HepG2 (cell line): ENCODE data around the gene INSR. TPM values are rescaled to one million over a fixed set of nuclear protein-coding genes. Genes with fewer than 3 reads are reported as not detected.

Experiments used
- ATAC-seq: fragments of 200-7000 bp; cut with Tn5 transposase; 3 replicates; pipeline ENCODE4 v1.9.1; 2020; ENCODE audit warnings: mild to moderate bottlenecking, moderate library complexity
- BruUV-seq: library from RNA; stranded (reverse); fragments of 400-500 nt; replicated peaks from 2 replicates; lab custom pipeline; 2021; lab: Mats Ljungman, UMichigan
- CTCF ChIA-PET: fragments of 300-600 bp; formaldehyde crosslinking; extraction: SDS; loops from one replicate; lab custom pipeline; 2021; ENCODE audit warnings: low total read pairs, inconsistent platforms, low intra/inter-chr PET ratio; lab: Yijun Ruan, JAX
- POLR2A ChIA-PET: fragments of 350-600 bp; sonication (Branson Sonifier 250); formaldehyde crosslinking; loops from one replicate; lab custom pipeline; 2020; ENCODE audit warnings: antibody characterized with exemption, inconsistent platforms; lab: Yijun Ruan, JAX
- DNase-seq: peaks from one replicate; pipeline ENCODE4 v3.0.0-alpha.2; 2015; ENCODE audit warnings: low spot score
- FAIRE-seq: peaks from 3 replicates; lab custom pipeline; 2011; peaks lifted over from hg19 to GRCh38; lab: Jason Lieb, UNC
- H2AFZ ChIP-seq: one replicate; pipeline ENCODE4 v1.6.1; 2011; ENCODE audit warnings: low read length, inconsistent platforms
- H3K27ac ChIP-seq: fragments of 300-600 bp; 3 replicates; pipeline ENCODE4 v1.8.0; 2011; ENCODE audit warnings: mixed run types, mild to moderate bottlenecking, mixed read lengths, low read length, inconsistent platforms; ENCODE audit not compliant: insufficient read depth; ENCODE audit errors: extremely low read length
- H3K27me3 ChIP-seq, 2 experiments: fragments of 200-600 bp in 1 of 2; 2 replicates in 1 of 2; 3 replicates in 1 of 2; pipeline versions ENCODE4 v1.6.0 to v1.8.0; 2011; ENCODE audit warnings: low read length in 2 of 2, mild to moderate bottlenecking in 2 of 2, moderate library complexity in 2 of 2, inconsistent platforms in 1 of 2; ENCODE audit not compliant: insufficient read depth in 2 of 2, control insufficient read depth in 1 of 2
- H3K36me3 ChIP-seq, 2 experiments: fragments of 200-600 bp in 1 of 2; replicated peaks in 1 of 2; 2 replicates in 1 of 2; 3 replicates in 1 of 2; pipeline versions ENCODE4 v1.5.1 to v1.8.0; 2011; ENCODE audit warnings: low read length in 2 of 2, inconsistent platforms in 1 of 2; ENCODE audit not compliant: insufficient read depth in 2 of 2, control insufficient read depth in 1 of 2
- H3K4me1 ChIP-seq: 2 replicates; pipeline ENCODE4 v1.5.1; 2012; ENCODE audit warnings: low read length, inconsistent platforms; ENCODE audit not compliant: insufficient read depth
- H3K4me2 ChIP-seq: 2 replicates; pipeline ENCODE4 v1.6.0; 2011; ENCODE audit warnings: low read depth, low read length, inconsistent platforms
- H3K4me3 ChIP-seq, 3 experiments: fragments of 200-600 bp in 1 of 3; sonication (generic), shearing (Covaris generic) in 1 of 3; replicated peaks in 1 of 3; 2 replicates each; pipeline ENCODE4 v1.5.1; 2011 to 2016; ENCODE audit warnings: low read length in 3 of 3, inconsistent platforms in 2 of 3, low read depth in 2 of 3, mild to moderate bottlenecking in 2 of 3, control low read depth in 1 of 3, mixed read lengths in 1 of 3; ENCODE audit not compliant: insufficient read depth in 1 of 3
- H3K79me2 ChIP-seq: one replicate; pipeline ENCODE4 v1.6.1; 2011; ENCODE audit warnings: low read length, inconsistent platforms; ENCODE audit not compliant: insufficient read depth
- H3K9ac ChIP-seq: 2 replicates; pipeline ENCODE4 v1.6.0; 2011; ENCODE audit warnings: mild to moderate bottlenecking, low read depth, low read length, inconsistent platforms; ENCODE audit not compliant: insufficient read depth
- H3K9me3 ChIP-seq: 2 replicates; pipeline ENCODE4 v1.5.1; 2012; ENCODE audit warnings: mild to moderate bottlenecking, low read length
- H4K20me1 ChIP-seq: 2 replicates; pipeline ENCODE4 v1.6.0; 2011; ENCODE audit warnings: inconsistent platforms, mild to moderate bottlenecking, low read length, moderate library complexity; ENCODE audit not compliant: insufficient read depth
- ESRRA ChIP-seq: sonication (generic); formaldehyde crosslinking; IDR thresholded peaks from 2 replicates; pipeline ENCODE4 v1.5.1; 2020; ENCODE audit warnings: mild to moderate bottlenecking, low read depth, missing genetic modification reagents
- GPN1 ChIP-seq: sonication (generic); formaldehyde crosslinking; IDR thresholded peaks from 2 replicates; pipeline ENCODE4 v1.5.1; 2020; ENCODE audit warnings: missing genetic modification reagents, borderline replicate concordance
- KAT7 ChIP-seq: IDR thresholded peaks from 2 replicates; pipeline ENCODE4 v1.6.1; 2018; ENCODE audit warnings: borderline replicate concordance, missing compliant biosample characterization
- PHF5A ChIP-seq: IDR thresholded peaks from one replicate; pipeline ENCODE4 v1.6.1; 2018; ENCODE audit warnings: low read depth, missing genetic modification reagents; ENCODE audit not compliant: unreplicated experiment
- POGZ ChIP-seq: sonication (generic); formaldehyde crosslinking; IDR thresholded peaks from 2 replicates; pipeline ENCODE4 v1.4.0; 2020; ENCODE audit warnings: mild to moderate bottlenecking, missing genetic modification reagents
- SIX1 ChIP-seq: sonication (generic); formaldehyde crosslinking; IDR thresholded peaks from 2 replicates; pipeline ENCODE4 v1.4.0; 2020; ENCODE audit warnings: missing genetic modification reagents, borderline replicate concordance
- SP2 ChIP-seq: sonication (generic); formaldehyde crosslinking; IDR thresholded peaks from 2 replicates; pipeline ENCODE4 v1.5.1; 2020; ENCODE audit warnings: mild to moderate bottlenecking, missing genetic modification reagents
- TGIF2 ChIP-seq: IDR thresholded peaks from 2 replicates; pipeline ENCODE4 v1.6.1; 2016; ENCODE audit warnings: control low read depth, missing compliant biosample characterization
- YEATS2 ChIP-seq: sonication (generic); formaldehyde crosslinking; IDR thresholded peaks from 2 replicates; pipeline ENCODE4 v1.4.0; 2020; ENCODE audit warnings: missing genetic modification reagents, borderline replicate concordance
- ZFP36L2 ChIP-seq: sonication (generic); formaldehyde crosslinking; IDR thresholded peaks from 2 replicates; pipeline ENCODE4 v1.4.0; 2020; ENCODE audit warnings: missing genetic modification reagents
- ZNF124 ChIP-seq: sonication (generic); formaldehyde crosslinking; IDR thresholded peaks from 2 replicates; pipeline ENCODE4 v1.4.0; 2020; ENCODE audit warnings: missing genetic modification reagents
- ZNF558 ChIP-seq: sonication (generic); formaldehyde crosslinking; IDR thresholded peaks from 2 replicates; pipeline ENCODE4 v1.9.0; 2022; ENCODE audit warnings: mild to moderate bottlenecking, missing genetic modification reagents, borderline replicate concordance
- ZNF570 ChIP-seq: sonication (generic); formaldehyde crosslinking; IDR thresholded peaks from 2 replicates; pipeline ENCODE4 v1.4.0; 2020; ENCODE audit warnings: mild to moderate bottlenecking, missing genetic modification reagents, borderline replicate concordance
- WGBS: methylation state at CpG from one replicate; pipeline ENCODE4 v1.1.6; 2017; ENCODE audit warnings: low lambda C conversion rate; 5-methylcytosine and 5-hydroxymethylcytosine counted together
- in situ Hi-C: cut with HindIII; loops from 2 replicates; pipeline ENCODE4 v1.10.0; 2017; ENCODE audit warnings: low pct_unique_long_range_greater_than_20kb; ENCODE audit not compliant: extremely low pct_ligation_motif_present
- intact Hi-C: fragments of 100-400 bp; cut with micrococcal nuclease; formaldehyde crosslinking; loops from one replicate; pipeline ENCODE4 v1.10.0; 2022; ENCODE audit not compliant: unreplicated experiment
- polyA plus RNA-seq, 8 experiments: library from polyadenylated mRNA; depleted of rRNA in 3 of 8; stranded (reverse) in 7 of 8; unstranded in 1 of 8; fragments of >200 nt; fragmentation: Illumina TruSeq in 4 of 8; extraction: Trizol in 4 of 8; gene quantifications; 2 replicates each; pipeline versions ENCODE4 v1.2.1 to v1.2.3, GENCODE V29; 2011 to 2016; ENCODE audit warnings: low read depth in 4 of 8, missing spikeins in 1 of 8, mixed read lengths in 1 of 8; ENCODE audit not compliant: insufficient read depth in 1 of 8
- total RNA-seq, 5 experiments: library from RNA; depleted of rRNA; stranded (reverse); fragments of >200 nt; fragmentation: Illumina TruSeq; extraction: Trizol; gene quantifications; 2 replicates each; pipeline ENCODE4 v1.2.3, GENCODE V29; 2016; ENCODE audit warnings: low read depth in 1 of 5
- TF ChIP-seq, protein P1 (sequence below): sonication (generic); formaldehyde crosslinking; IDR thresholded peaks from 2 replicates; pipeline ENCODE4 v1.8.1; 2023; ENCODE audit warnings: mild to moderate bottlenecking, moderate library complexity, missing genetic modification reagents
- TF ChIP-seq, protein P2 (sequence below): IDR thresholded peaks from 2 replicates; pipeline ENCODE4 v1.6.1; 2018; ENCODE audit warnings: missing genetic modification reagents, mild to moderate bottlenecking, missing compliant biosample characterization
- TF ChIP-seq, protein P3 (sequence below): sonication (generic); formaldehyde crosslinking; IDR thresholded peaks from 2 replicates; pipeline ENCODE4 v1.4.0; 2020; ENCODE audit warnings: mild to moderate bottlenecking, missing genetic modification reagents
- TF ChIP-seq, protein P4 (sequence below): IDR thresholded peaks from 2 replicates; pipeline ENCODE4 v1.6.1; 2016; ENCODE audit warnings: missing biosample characterization, missing genetic modification reagents, low read depth

INSR gene
- total and polyA plus RNA-seq, 2 of the 13 experiments (the other 11 are each of a cell fraction or from before 2014, with no cell fraction given) = 24.2 to 29.8 TPM

DNA sequence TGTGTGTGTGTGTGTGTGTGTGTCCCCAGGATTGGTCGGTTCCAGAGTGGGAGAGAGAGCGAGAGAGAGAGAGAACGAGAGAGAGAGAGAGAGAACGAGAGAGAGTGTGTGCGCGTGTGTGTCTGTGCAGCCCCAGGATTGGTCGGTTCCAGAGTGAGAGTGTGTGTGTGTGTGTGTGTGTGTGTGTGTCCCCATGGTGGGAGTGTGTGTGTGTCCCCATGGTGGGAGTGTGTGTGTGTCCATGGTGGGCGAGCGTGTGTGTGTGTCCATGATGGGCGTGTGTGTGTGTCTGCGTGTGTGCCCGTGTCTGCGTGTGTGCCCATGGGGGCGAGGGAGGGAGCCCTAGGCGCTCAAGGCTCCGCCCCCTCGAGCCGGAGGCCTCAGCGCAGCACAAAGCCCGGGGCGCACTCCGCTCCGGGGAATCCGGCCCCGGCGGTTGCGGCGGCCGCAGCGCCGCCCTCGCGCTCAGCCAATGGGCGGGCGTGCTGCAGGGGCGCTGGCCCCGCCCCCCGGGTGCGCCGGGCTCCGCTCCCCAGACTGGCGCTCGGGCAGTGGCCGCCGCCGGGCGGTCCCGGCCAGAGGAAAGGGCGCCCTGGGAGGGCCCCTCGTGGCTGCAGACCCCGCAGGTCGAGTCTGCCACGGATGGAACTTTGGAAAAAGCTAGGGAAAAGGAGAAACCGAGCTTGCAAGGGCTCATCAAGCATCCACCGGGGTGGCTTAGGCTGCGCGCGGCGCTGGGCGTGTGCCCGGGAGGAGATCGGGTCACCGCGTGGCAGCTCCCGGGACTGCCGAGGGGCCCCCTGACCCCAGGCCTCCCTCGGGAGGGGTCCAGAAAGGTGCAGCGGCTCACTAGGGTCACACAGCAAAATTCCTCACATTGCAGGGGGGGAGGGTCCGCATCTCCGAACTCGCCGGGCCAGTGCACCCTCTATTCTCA is 96.2 kb downstream of the INSR start:
- Histone ChIP-seq H3K79me2 (peaks cover 28% of the 10 kb centered on the region), H3K9me3 (no peaks in the 10 kb centered on the region), H4K20me1 (no peaks in the 10 kb centered on the region), H3K27me3 (no peaks in the 10 kb centered on the region), H3K36me3 (no peaks in the 10 kb centered on the region), H3K4me2 (peak overlapping the region; percentile 90), H3K9ac (peak overlapping the region; percentile 72), H2AFZ (no peak overlapping the region), H3K4me3 (peak overlapping the region; percentile 57 to 79 (median 74)), H3K4me1 (peaks cover 60% of the 10 kb centered on the region), H3K27ac (peak overlapping the region; percentile 79)
- 5% methylated on average over 15 of the region's 72 CpGs for WGBS
- ATAC-seq (peak; percentile 84), DNase-seq (peak; percentile 86), FAIRE-seq (no peak)
- CTCF ChIA-PET = no interaction called here
- intact Hi-C loops = loop anchor here (1.0 to 5.0 kb wide), 2 partner anchors 96 to 144 kb away; partner anchors contain the start of gene INSR
- in situ Hi-C loops = loop anchor here (5.0 kb wide), 1 partner anchor 94 kb away; the partner anchor contains the start of gene INSR
- BruUV-seq = TSS peak; percentile 80
- POLR2A ChIA-PET = interaction anchor here (2.1 kb wide), 1 partner anchor 96 kb away, joined by 15 read pairs; the partner anchor contains the start of gene INSR
- TF ChIP-seq PHF5A = no peak
- no peak for TF ChIP-seq ESRRA (CRISPR knock-in tag)
- peak; percentile 81; the same call in 1 of the 2 replicates for TF ChIP-seq ZNF558 (CRISPR knock-in tag)
- TF ChIP-seq TGIF2 (CRISPR knock-in tag) = no peak
- TF ChIP-seq, protein P1, sequence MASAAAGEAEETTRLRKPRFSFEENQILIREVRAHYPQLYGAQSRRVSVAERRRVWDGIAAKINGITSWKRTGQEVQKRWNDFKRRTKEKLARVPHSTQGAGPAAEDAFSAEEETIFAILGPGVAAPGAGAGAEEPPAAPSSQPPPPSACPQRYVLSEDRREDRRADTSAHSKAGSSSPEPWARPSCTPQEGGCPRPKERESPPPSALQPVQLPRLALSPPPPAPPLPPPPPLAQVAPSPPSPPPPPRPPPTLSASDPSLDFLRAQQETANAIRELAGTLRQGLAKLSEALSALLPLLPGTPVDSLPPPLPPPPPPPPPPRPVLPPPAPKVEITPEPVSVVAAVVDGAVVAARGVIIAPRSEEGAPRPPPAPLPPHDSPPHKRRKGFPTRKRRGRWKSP (CRISPR knock-in tag) = no peak
- no peak for TF ChIP-seq SIX1 (CRISPR knock-in tag)
- TF ChIP-seq YEATS2 = no peak
- no peak for TF ChIP-seq ZNF124 (CRISPR knock-in tag)
- 0 out of 2 replicates have a peak, but pooled peaks have one; percentile 34 for TF ChIP-seq POGZ
- TF ChIP-seq SP2 = 0 out of 2 replicates have a peak, but pooled peaks have one; percentile 10
- no peak for TF ChIP-seq ZFP36L2 (CRISPR knock-in tag)
- no peak for TF ChIP-seq KAT7
- TF ChIP-seq, protein P2, sequence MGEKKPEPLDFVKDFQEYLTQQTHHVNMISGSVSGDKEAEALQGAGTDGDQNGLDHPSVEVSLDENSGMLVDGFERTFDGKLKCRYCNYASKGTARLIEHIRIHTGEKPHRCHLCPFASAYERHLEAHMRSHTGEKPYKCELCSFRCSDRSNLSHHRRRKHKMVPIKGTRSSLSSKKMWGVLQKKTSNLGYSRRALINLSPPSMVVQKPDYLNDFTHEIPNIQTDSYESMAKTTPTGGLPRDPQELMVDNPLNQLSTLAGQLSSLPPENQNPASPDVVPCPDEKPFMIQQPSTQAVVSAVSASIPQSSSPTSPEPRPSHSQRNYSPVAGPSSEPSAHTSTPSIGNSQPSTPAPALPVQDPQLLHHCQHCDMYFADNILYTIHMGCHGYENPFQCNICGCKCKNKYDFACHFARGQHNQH (CRISPR knock-in tag) = no peak
- TF ChIP-seq, protein P3, sequence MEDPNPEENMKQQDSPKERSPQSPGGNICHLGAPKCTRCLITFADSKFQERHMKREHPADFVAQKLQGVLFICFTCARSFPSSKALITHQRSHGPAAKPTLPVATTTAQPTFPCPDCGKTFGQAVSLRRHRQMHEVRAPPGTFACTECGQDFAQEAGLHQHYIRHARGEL (CRISPR knock-in tag) = no peak
- no peak for TF ChIP-seq GPN1 (CRISPR knock-in tag)
- no peak for TF ChIP-seq ZNF570
- TF ChIP-seq, protein P4, sequence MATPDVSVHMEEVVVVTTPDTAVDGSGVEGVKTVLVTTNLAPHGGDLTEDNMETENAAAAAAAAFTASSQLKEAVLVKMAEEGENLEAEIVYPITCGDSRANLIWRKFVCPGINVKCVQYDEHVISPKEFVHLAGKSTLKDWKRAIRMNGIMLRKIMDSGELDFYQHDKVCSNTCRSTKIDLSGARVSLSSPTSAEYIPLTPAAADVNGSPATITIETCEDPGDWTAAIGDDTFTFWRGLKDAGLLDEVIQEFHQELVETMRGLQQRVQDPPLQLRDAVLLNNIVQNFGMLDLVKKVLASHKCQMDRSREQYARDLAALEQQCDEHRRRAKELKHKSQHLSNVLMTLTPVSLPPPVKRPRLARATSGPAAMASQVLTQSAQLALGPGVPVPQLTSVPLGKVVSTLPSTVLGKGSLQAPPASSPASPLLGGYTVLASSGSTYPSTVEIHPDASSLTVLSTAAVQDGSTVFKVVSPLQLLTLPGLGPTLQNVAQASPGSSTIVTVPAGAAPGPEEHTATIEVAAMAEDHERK (CRISPR knock-in tag) = no peak
